ENCODE data around the gene CFAP45. TPM values are rescaled to one million over a fixed set of nuclear protein-coding genes. Genes with fewer than 3 reads are reported as not detected.

CFAP45 gene, protein sequence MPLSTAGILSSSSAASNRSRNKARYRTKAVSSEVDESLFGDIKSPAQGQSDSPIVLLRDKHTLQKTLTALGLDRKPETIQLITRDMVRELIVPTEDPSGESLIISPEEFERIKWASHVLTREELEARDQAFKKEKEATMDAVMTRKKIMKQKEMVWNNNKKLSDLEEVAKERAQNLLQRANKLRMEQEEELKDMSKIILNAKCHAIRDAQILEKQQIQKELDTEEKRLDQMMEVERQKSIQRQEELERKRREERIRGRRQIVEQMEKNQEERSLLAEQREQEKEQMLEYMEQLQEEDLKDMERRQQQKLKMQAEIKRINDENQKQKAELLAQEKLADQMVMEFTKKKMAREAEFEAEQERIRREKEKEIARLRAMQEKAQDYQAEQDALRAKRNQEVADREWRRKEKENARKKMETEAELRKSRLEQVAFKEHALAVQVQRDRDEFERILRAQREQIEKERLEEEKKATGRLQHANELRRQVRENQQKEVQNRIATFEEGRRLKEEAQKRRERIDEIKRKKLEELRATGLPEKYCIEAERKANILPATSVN
- 1.3 TPM in 2 replicates for total RNA-seq

DNA sequence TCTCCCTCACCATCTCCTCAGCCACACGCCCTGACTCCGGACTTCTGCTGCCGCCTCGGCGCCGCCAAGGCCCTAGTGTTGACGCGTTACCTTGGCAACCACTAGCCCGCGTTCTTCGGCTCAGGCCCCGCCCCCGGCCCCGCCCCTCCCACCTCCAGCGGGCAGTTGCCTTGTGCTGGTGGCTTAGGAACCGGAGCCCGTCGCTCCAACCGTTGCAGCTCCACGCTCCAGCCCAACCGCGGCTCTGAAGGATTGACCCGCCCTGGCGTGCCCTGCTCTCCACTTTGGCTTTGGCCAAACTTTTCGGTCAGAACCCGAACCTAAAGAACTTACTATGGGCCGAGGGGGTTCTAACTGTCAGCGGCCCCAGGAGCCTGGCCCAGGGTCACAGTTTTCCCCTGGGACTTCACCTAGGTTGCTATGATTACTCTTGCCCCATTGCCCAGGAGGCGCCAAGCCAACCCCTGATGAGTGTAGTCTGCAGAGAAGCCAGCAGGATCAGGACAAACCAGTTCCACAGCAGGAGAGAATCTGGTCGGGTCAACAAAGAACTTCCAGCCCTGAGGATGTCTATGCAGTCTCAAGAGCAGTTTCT is at the start of gene CFAP45:
TSS of gene CFAP45 (minus strand) at position 80 of the 595 bp plus-strand sequence. CDS start at position 13, 67 bp downstream.

DNA sequence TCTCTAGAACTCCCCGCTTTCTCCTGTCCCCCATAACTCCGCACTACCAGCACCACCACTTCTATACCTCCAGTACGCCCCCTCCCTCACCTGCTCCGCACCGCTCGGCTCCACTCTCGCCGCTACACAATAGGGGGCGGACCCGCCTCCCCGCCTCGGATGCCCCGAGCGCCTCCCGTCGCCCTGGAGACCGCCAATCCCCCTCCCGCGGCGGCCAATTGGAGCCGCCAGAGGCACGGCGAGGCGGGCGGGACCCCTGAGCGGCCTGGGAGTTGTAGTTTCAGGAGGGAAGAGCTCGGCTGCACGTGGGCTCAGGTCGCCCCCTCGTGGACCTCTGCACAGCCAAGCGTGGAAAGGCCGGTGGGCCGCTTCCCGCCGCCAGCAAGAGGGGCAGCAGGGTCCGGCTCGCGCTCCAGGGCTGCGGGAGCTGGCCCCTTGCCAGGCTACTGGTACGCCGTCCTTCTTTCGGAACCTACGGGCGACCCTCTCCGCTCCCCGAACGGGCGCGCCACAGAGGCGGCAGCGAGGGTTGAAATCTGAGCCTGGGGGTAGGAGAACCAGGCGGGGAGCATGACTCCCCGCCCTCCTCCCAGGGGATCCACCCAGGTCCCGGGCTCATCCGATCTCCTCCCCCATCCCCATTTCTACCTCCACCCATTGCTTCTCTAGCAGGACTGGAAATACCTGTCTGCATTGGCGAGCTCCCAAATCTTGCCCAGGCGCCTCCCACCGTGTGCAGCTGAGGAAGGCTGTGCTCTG is 45.7 kb upstream of the CFAP45 start, which contains the start of gene IGSF9:
TSS of gene IGSF9 (minus strand) at position 131 of the 759 bp plus-strand sequence. CDS start 2,159 bp downstream, outside the sequence.

DNA sequence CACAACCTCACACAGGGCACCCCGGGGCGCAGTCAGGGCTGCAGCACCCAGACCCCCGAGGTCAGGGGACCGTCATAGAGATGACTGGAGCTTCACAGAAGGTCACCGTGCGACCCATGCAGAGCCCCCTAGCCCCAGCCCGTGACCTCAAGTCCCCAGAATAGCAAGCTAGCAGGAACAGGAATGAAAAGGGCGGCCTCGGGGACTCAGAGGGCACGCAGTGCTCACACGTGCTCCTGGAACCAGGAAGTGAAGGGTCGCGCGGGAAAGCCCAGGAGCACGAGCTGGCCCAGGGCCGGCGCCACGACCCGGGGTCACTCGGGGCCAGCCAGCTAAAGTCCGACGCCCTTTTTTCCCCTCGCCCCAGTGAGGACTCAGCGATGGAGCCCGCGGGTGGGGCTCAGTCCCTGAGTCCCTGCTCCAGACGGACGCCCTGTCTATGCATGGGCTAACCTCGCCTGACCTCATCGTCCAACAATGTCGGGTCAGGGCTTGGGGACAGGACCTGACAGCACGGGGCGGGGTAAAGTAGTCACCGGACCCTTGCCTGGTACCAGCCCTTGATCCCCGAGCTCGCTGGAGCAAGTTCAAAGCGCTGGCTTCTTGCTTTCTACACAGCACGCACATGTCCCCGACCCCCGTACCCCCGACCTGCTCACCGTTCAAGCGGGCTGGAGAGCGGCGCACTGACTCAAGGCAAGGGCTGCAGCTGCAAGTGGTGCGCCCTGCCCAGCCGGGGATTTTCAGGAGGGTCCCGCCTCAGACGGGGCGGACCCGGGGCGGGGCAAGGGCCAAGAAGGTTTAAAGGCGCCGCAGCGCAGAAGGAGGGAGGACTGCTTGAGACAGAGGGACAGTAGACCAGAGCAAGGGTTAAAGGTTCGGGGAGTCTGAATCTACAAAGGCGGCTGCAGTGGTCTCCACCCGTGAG is 25.1 kb upstream of the CFAP45 start, which contains the start of gene TAGLN2:
TSS of gene TAGLN2 (minus strand) at position 717 of the 928 bp plus-strand sequence. CDS start 4,998 bp downstream, outside the sequence.

DNA sequence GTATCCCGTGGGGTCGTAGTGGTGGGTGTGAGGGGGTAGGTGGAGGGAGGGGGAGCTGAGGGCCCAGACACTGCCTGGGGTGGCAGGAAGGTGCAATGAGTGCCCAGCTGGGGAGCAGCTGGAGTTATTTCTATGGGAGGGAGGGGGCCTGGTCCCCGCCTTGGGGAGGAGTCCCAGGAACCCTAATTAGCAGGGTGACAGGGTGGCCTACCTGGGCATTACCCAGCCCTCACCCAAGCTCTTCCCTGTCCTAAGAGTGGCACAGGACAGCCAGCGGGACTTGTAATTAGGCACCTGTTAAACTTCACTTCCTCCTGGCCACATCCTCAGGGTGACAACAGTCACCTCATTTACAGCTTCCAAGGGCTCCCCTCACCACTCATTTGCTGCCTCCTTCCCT is 37.4 kb downstream of the CFAP45 start, which contains the start of gene VSIG8:
TSS of gene VSIG8 (minus strand) at position 101 of the 400 bp plus-strand sequence. CDS start 136 bp downstream, outside the sequence.

DNA sequence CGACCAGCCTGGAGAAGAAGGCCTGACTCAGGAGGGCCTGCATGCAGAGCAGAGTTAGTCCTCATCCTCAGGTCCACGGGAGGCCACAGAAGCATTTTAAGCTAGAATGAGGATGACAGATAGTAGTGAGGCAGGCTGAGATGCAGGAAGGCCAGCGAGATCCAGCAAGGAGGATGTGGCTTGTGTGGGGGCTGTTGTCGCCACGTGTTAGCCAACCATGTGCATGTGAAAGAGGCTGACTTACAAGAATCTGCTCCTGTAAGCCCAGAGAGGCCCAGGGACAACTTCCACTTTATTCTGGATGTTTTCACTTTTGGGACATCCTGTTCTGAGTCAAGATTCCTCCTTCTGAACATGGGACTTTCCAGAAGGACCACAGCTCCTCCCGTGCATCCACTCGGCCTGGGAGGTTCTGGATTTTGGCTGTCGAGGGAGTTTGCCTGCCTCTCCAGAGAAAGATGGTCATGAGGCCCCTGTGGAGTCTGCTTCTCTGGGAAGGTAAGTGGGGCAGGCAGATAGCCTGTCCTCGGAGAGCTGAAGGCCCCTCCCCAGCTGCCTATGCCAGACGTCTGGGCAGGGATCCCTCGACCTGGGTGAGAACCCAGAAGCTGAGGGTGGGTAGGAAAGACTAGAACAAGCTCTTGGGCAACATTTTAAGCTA is 73.4 kb downstream of the CFAP45 start, which contains the start of gene SLAMF8:
TSS of gene SLAMF8 (plus strand) at position 433 of the 661 bp plus-strand sequence. CDS start at position 459, 26 bp downstream.

Other genes starting within 250 kb of the CFAP45 start
- not detected in 2 replicates for gene CRP, start 185.6 kb downstream of the CFAP45 start, total RNA-seq
- 19.6 and 20.9 TPM in 2 replicates for gene DUSP23, start 119.2 kb downstream of the CFAP45 start, total RNA-seq
- gene FCRL6, start 97.8 kb downstream of the CFAP45 start, total RNA-seq: not detected in 2 replicates
- gene SLAMF8, start 73.3 kb downstream of the CFAP45 start, total RNA-seq: not detected in 2 replicates
- gene VSIG8, start 37.5 kb downstream of the CFAP45 start, total RNA-seq: under 0.01 and 0.06 TPM in 2 replicates
- 412 and 468 TPM in 2 replicates for gene TAGLN2, start 25.3 kb upstream of the CFAP45 start, total RNA-seq
- not detected in 2 replicates for gene IGSF9, start 45.4 kb upstream of the CFAP45 start, total RNA-seq
- 0.44 and 1.2 TPM in 2 replicates for gene SLAMF9, start 54.1 kb upstream of the CFAP45 start, total RNA-seq
- 5.3 and 6.1 TPM in 2 replicates for gene PIGM, start 131.8 kb upstream of the CFAP45 start, total RNA-seq
- gene KCNJ10, start 170.0 kb upstream of the CFAP45 start, total RNA-seq: not detected in 2 replicates
- under 0.01 and 0.06 TPM in 2 replicates for gene KCNJ9, start 181.4 kb upstream of the CFAP45 start, total RNA-seq
- gene IGSF8, start 198.5 kb upstream of the CFAP45 start, total RNA-seq: 29.0 and 30.9 TPM in 2 replicates
- under 0.01 and 0.31 TPM in 2 replicates for gene ATP1A2, start 215.6 kb upstream of the CFAP45 start, total RNA-seq

Measured in aortic smooth muscle cell (primary cell).